SHP77 treated with DMSO at 0.1 percent for 48 hours (cell line): ENCODE measurements around the gene COL23A1.
"Not testable (repeated sequence)": the region's sequence is repeated elsewhere in the genome, so short reads cannot be mapped to it uniquely, and the experiment has no call there.

ENCODE experiments used
- DNase-seq: peaks from one replicate; lab custom pipeline; 2025; lab: John Stamatoyannopoulos, UW

The COL23A1 gene

DNA sequence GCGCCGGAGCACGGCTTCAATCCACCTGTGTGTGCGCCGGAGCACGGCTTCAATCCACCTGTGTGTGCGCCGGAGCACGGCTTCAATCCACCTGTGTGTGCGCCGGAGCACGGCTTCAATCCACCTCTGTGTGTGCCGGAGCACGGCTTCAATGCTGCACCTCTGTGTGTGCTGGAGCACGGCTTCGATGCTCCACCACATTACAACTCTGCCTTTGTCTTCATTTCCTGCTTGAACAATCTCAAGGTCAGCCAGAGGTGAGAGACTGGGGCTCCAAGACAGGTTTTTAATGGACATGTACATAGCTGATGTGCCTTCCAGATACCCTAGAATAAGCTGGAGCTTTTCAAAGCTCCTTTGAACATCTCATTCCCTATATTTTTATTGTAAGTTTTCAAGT is 287.9 kb downstream of the COL23A1 start:
- DNase-seq: not testable (repeated sequence)

DNA sequence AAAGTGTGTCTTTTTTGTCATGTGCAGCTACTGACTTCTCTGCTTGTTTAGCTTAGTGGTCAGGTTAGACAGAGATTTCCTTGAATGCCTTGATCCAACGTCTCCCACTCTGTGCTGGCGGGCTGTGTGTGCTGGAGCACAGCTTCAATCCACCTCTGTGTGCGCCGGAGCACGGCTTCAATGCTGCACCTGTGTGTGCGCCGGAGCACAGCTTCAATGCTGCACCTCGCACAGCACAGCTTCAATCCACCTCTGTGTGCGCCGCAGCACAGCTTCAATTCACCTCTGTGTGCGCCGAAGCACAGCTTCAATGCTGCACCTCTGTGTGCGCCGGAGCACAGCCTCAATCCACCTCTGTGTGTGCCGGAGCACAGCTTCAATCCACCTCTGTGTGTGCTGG is 288.6 kb downstream of the COL23A1 start:
- DNase-seq: no peak

DNA sequence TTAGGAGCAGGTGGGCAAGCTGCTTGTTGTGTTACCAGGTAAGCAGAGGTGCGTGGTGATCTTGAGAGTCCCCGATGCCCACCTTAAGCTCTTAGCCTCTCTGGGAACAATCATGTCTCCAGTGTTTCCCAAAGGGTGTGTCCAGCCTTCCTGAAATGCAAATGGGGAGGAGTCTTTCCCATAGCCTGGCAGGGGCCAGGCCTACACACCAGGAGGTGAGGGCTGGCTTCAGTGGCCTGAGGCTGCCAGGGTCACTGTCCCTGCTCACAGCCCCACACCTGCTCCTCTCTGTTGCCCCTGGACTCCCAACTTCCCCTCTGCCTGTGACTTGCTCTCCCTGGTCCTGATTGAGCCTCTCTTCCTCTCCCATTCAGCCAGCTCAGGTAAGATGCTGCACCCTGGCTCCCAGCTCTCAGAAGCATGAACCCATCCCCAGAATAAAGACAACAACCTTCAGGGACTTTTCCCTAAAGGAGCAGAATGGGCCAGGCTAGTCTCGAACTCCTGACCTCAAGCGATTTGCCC is 291.8 kb downstream of the COL23A1 start:
- DNase-seq: no peak

DNA sequence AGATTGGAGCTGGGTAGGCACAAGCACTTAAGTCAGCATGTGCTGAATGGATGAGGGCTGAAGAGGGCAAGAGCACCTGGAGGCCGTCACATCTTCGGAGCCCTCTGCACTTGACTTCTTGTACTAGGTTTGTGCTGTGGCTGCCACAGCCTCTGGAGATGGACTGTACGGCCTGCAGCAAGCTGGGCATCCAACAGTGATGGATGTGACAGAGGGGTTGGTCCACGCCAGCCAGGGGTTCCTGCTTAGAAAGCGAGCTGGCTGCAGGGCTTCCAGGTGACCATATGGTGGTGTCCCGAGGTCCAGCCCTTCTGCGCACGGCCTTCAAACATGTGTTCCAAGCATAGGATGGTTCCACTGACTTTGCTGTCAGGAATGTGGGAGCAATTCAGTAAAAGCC is 292.4 kb downstream of the COL23A1 start:
- DNase-seq: no peak

DNA sequence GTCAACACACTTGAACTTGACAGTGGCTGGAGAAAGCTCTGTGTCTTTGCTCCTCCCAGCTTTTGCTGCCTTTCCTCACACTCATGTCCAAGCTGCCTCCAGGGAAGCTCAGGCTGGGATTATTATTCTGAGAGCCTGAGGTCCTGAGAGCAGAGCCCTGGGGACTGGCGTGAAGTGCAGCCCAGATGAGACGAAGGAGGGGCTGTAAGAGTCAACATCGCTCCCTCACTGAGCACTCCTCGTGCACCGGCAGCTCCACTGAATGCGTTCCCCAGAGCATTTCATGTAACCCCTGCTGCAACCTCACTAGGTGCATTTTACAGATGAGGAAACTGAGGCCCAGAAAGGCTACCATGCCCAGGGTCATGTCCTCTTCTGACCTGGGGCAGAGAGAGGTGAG is 294.1 kb downstream of the COL23A1 start:
- no peak for DNase-seq

DNA sequence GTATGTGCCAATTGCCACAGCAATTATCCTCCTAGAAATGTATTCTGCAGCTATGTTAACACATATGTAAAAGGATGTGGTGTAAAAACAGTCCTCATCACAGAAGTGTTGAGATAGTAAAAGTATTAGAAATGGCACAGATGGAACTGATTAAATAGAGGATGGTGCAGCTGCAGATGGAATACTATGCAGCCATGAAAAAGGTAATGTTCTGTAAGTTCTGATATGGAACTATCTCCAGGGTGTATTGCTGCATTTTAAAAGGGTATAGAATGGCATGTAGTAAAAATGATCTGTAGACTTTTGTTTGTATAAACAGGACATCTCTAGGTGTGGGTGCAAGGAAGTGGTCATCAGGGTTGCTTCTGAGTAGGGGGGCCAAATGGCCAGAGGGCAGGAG is 294.6 kb downstream of the COL23A1 start:
- DNase-seq: no peak

DNA sequence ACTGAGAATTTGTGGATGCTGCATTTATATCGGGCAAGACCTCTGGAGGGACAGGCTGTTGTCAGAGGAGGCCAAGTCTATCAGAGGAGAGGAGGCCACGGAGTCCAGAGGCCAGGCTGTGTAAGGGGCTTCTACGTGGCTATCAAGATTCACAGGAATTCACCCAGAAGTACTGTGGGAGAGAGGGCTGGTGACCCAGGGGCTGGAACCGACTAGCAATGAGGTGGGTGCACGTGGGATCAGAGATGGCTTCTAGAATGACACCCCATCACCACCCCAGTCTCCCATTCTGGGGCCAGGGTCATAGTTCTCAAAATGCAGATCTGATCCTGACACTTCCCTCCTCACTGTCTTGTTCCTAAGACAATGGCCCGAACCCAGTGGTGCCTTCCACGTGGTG is 296.4 kb downstream of the COL23A1 start:
- no peak for DNase-seq

DNA sequence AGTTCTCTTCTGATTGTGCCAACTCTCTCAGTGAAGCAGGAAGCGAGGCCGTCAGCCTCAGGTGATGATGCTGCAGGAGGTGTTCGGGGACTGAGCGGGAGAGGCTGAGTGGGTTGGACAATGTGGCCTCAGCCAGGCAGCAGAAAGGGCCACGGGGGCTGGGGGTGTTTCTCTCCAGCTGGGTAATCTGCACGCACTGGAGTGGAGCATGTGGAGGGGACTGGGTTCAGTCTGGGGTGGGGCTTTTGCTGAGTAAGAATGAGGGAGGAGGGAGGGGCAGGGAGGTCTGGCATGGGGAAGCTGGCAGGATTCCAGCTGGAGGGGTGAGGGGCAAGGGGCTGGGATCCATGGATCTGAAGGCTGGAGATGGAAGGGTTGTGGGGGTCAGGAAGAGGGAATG is 296.8 kb downstream of the COL23A1 start:
- no peak for DNase-seq

DNA sequence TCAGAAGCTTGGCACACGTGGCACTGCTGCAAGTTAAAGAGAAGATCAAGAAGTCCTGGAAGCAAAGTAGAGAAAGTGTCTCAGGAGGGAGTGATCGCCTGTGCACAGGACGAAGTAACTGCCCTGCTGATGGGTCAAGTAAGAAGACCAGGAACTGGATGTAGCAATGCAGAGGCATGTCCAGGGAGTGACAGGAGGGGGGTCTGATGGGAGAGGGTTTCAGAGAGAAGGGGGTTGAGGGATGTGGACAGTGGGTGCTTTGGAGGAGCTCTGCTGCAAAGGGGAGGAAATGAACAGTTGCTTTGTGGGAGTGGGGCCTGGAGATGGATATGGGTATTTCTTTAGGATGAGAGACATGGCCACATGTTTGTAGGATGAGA is 297.4 kb downstream of the COL23A1 start:
- no peak for DNase-seq

DNA sequence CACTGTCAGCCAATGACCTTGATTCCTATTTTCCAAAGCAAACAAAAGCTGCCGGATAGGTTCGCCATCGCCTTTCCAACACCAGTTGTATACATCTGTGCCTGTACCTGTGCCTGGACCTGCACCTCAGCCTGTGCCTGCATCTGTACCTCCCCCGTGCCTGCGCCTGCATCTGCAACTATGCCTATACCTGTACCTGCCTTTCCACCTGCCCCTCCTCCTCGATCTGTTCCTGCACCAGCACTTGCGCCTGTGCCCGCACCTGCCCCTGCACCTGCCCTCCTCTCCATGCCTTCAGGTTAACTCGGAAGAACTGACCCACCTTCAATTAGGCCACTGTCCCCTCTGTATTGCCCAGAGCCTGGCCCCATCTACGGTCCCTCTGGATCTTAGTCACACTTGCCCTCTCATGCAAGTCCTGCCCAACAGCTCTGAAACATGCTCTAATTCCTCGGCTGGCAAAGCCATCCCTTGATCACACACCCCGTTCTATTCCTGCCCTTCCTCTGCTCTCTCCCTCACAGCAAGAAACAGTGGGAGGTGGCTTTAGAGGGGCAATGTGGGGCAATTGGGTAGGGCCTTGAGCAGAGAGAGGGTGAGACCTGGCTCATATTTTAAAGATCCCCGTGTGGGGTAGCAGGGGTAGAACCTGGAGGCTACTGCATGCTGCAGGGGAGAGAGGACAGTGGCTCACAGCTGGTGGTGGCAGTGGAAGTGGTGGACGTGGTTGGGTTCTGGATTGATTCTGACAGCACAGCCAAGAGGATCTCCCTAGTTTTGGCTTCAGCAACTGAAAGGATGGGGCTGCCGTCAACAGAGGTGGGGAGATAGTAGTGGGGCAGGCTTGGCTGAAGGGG is 298.0 kb downstream of the COL23A1 start:
- no peak for DNase-seq

DNA sequence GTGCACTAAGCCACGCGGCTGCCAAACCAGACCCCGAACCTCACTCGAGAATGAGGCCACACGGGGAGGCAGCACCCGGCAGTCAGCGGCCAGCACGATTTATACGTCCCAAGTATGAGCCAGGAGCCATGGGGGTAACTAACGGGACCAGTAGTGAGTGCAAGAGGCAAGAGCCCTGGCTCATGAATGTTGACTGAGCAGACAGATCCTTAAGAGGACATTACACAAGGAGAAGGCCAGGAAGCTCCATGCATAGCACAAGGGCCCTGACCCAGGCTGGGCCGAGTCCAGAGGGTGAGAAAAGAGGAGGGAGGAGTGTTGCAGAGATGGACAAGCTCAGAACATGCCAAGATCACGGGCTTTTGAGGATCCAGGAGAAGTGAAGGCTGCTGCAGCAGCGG is 299.0 kb downstream of the COL23A1 start:
- DNase-seq: no peak

DNA sequence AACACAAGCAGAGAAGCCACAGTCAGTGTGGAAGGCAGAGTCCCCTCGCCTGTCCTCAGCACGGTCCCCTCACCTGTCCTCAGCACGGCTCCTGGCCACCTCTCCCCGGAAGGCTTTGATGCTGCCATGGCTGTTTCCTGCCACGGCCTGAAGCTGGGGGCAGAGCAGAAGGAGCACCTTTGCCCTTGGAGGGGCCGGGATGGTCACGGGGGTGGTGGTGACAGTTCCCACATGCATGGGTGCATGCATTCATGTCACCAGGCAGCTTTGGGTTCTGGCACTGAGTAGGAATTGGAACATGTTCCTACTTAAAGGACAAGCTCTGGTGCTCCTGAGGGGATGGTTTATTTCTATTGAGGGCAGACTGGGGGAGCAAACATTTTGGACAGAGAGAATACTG is 299.8 kb downstream of the COL23A1 start:
- no peak for DNase-seq

DNA sequence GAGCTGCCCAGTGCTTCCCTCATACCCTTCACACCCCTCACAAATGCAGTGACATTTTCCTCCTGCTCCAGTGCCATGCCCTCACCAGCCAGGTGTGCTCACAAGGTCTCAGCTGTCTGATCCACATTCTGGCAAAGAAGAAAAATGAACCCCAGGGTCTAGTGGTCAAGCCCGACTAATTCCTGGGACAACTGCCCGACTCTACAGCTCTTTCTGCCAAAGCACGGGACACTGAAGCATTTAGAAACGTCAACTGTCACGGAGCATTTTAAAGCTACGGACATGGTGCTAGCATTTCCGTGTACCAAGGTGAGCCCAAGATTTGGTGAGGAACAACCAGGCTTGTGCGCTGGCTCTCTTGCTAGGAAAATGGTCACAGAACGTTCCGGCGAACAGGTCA is 300.8 kb downstream of the COL23A1 start:
- DNase-seq: no peak

DNA sequence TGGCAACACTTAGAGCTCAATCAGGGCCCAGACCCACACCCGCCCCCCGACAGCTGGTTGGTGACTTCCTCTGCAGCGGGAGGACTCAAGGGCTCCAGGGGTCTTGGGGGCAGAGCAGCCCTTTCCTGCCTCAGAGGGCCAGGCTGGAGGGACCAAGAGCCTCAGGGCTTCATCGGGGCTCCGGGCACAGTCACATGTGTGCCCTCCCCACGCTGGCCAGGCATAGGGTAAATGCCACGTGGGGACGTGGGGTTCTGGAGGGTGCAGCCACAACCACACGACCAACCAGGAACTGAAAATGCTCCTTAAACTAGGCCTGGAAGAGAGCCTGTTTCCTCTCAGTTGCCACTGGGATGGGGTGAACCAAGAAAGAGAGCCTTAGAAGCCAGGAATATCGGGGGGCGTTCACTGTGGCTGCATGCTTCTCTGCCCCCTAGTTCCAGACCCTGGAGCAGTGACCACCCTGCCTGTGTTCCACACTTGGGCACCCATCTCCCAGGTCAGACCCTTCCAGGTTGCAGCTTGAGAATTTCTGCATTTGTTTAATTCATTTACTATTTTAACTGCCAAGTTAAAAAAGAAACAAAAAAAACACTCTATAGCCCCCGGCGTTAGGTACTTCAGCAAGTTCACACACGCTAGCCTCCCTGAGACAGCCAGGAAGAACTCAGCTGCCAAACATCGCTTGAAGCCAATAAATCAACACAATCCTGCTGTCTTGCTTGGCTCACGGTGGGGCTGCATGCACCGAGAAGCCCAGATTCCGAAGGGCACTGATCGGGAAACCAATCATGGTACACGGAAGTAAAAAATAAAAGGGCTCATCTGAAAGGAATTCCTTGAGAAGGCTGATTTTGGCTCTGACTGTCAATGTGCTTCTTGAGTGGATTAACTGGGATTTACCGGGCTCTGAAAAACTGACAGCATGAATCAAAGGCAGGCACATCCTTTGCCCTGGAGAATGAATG is 301.5 kb downstream of the COL23A1 start:
- no peak for DNase-seq

DNA sequence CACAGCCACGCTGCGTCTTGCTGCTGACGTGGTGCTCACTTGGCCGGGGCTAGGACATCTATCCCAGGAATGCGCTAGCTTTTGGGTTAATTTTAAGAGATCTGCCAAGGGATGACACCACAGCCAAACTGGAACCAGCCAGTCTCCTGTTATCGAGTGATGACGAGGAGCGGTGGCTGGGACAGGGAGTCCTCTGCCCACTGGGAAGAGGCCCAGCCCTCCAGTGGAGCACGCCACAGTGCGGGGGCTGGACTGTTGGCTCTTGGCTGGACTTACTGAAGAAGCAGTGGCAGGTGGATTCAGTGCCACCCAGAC is 302.4 kb downstream of the COL23A1 start:
- no peak for DNase-seq

DNA sequence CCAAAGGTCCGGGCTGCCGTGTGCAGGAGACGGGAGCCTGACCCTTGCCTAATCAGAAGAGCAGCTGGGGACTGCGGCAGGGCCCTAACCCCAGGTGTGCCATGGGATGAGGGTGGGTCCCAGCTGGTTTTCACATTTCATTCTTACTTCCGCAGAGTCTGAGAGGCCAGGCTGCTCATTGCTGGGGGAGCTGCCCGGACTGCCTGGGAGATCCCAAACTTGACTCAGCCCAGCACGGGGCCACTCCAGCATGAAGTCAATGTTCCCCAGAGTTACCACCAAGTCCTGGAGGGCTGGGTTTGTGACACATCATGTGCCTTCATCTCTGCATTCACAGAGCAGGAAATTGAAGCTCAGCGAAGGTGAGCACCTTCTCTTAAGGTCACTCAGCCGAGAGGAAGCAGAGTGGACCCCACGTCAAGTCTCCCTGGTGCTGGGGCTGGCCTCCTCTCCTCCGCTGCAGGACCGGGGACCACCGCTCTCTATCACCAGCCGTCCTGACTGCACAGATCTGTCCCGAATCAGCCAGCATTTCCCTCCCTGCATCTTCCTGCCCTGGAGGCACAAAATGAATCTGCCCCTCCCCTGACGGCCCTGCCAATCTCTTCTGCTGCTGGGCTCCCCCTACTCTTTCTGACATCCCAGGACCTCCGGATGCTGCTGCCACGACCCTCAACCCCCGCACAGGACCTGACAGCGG is 303.0 kb downstream of the COL23A1 start:
- no peak for DNase-seq

DNA sequence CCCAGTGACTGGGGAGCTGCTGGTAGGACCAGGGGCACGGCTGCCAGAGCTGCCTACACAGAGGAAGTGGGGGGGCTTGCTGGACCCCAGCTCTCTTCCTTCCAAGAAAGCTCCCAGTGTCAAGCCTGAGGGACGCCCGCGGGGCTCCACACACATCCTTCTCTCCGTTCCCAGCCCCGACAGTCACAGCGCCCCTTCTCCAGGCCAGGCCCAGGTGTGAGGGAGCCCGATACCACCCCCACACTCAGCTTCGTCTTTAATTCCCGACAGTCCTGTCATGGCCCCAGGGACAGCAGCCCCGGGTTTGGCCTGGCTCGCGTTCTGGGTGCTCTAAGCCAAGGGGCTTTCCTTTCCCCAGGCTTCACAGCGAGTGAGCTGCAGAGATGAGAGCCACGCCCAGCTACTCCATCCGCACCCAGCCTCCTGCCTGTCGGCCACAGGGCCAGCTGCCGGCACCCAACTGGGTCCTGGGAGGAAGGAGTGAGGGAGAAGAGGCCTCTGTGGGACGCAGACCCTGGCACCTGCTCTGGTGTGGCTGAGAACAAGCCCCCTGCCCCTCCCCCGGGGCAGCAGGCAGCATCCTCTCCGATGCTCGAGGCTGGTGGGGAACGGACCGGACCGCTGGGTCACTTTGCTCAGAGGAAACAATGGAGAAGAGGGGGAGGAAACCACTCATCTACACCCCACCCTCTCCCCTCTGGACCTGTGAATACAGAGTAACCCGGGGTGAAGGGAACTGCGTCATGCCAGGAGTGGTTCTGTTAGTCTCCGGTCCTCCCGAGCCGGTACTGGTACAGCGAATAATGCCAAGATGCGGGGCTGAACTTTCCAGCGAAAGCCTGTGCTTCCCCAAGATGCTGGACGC is 303.7 kb downstream of the COL23A1 start:
- DNase-seq: no peak

DNA sequence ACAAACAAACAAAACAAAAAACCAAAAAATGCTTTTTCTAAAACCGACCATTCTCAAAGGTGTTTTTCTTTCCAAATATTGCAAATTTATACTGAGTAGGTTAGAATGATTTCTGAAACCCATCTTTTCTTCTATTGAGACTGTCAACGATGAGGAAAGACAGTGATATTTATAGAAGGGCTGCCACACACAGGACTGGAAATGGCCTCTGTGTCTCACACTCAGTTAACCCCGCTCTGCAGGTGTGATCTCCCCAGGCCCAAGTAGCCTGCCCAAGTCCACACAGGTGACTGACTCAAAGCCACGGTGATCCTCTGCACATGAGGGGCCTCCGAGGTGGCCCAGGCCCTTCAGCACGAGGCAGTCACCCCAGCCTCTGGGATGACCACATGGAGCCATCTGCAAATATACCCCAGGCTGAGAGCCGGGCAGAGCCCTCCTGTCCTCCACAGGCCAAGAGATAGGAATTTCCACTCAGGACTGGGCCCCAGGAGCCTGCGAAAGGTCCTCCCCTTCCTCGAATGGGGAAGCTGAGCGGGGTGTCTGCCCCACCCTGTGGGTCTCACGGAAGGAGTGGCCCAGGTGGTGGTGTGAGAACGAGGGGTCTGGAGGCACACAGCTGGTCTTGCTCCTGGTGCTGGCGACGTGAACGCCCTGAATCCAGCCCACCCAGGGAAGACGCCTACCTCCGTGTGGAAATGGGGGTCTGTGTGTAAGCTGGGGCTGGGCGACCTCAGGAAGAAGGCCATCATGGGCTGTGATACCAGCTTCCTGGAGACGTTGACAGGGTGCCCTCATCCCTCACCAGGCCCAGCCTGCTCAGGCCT is 304.6 kb downstream of the COL23A1 start:
- DNase-seq: no peak

DNA sequence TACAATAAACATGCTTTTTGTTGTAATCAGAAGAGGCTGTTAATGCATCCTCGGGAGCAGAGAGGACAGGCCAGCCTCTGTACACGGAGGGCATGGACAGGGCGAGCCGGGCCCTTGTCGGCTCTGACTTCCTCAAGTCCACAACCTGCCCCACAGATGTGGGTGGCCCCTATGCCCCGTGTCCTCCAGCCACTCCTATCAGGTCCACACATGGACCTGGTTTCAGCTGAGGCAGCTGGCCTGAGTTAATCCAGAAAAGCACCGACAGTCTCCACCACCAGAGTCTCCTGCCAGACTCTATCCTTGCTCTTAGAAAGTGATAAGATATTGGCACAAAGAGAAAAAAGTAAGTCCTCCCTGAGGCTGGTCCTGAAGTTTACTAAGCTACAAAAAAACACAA is 305.2 kb downstream of the COL23A1 start:
- DNase-seq: no peak

DNA sequence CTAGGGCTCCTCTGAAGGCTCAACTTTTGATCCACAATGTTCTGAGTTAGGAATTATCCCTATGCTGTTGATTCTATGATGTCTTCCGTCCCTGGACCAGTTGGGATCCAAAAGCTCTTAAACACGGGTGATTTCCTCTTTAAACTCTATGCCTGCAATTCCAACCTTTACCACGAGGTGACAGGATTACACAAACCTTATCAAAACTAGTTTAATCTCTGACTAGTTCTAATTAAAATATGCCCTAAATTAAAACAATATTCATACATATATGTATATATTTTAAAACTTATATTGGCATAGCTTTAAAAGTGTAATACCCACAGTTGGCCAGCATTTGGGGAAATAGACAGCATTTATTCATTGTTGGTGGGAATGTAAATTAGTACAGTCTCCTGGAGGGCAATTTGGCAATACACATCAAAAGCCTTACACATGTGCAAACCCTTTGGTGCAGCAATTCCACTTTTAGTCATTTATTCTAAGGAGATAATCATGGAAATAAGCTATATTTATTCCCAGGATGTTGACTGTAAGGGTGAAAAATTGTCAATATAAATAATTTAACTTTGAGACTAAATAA is 306.0 kb downstream of the COL23A1 start:
- no peak for DNase-seq
